Glomerular visceral epithelial cell (primary cell): ENCODE data around the gene IL25.

Experiments used
- DNase-seq: peaks from one replicate; pipeline ENCODE4 v3.0.0-alpha.2; 2016; ENCODE audit errors: extremely low spot score

Gene IL25

GRCh38 chr14:23353433-23353780 is 19.2 kb upstream of the IL25 start:
- no peak for DNase-seq

- no peak for DNase-seq
These were observed 17.6 kb upstream of the IL25 start for GRCh38 chr14:23354990-23355389.

GRCh38 chr14:23355871-23356435 is 16.7 kb upstream of the IL25 start:
- DNase-seq, result no peak

- DNase-seq, result no peak
These were observed 15.9 kb upstream of the IL25 start for GRCh38 chr14:23356662-23357061.

GRCh38 chr14:23357261-23357660 is 15.3 kb upstream of the IL25 start:
- no peak for DNase-seq

- no peak for DNase-seq
These were observed 14.6 kb upstream of the IL25 start for GRCh38 chr14:23358042-23358441.

- DNase-seq, result no peak
These were observed 13.9 kb upstream of the IL25 start for GRCh38 chr14:23358553-23359166.

GRCh38 chr14:23359167-23359626 is 13.4 kb upstream of the IL25 start:
- DNase-seq, result no peak

GRCh38 chr14:23359722-23360447 is 12.7 kb upstream of the IL25 start:
- no peak for DNase-seq

- DNase-seq, result no peak
These were observed 12.1 kb upstream of the IL25 start for GRCh38 chr14:23360496-23360895.

GRCh38 chr14:23361320-23361719 is 11.3 kb upstream of the IL25 start:
- DNase-seq, result no peak

GRCh38 chr14:23361763-23362162 is 10.8 kb upstream of the IL25 start:
- no peak for DNase-seq

GRCh38 chr14:23362200-23362599 is 10.4 kb upstream of the IL25 start:
- DNase-seq, result peak; percentile 11

GRCh38 chr14:23364164-23365035 is 8.2 kb upstream of the IL25 start:
- no peak for DNase-seq

GRCh38 chr14:23365036-23365731 is 7.4 kb upstream of the IL25 start, which contains the start of gene EFS:
TSS of gene EFS (minus strand) at chr14:23365172. CDS start at chr14:23365025, 147 bp downstream.
- DNase-seq, result no peak

- DNase-seq, result no peak
These were observed 6.7 kb upstream of the IL25 start for GRCh38 chr14:23365732-23366425.

- no peak for DNase-seq
These were observed 6.1 kb upstream of the IL25 start for GRCh38 chr14:23366426-23366921.

- no peak for DNase-seq
These were observed 2.4 kb upstream of the IL25 start for GRCh38 chr14:23370221-23370620.

GRCh38 chr14:23371865-23372264 is 744 bp upstream of the IL25 start:
- DNase-seq, result no peak

GRCh38 chr14:23373041-23373440 is 432 bp downstream of the IL25 start:
- DNase-seq, result no peak
